Heart right ventricle (tissue), 16 donors: ENCODE measurements around the gene CDC42BPG. TPM values are rescaled to one million over a fixed set of nuclear protein-coding genes. Genes with fewer than 3 reads are reported as not detected.

Source experiments
- ATAC-seq, 8 donors: fragments of 200-7000 bp; cut with Tn5 transposase; one replicate each; pipeline ENCODE4 v1.9.1; 2020; ENCODE audit warnings: mild to moderate bottlenecking in 8 of 8, moderate library complexity in 8 of 8, moderate number of reproducible peaks in 1 of 8
- DNase-seq, 2 donors: peaks; one replicate each; pipeline ENCODE4 v3.0.0-alpha.2; 2020
- H3K27ac ChIP-seq, 10 donors: fragments of 200-600 bp; sonication (generic) in 2 of 10; one replicate each; pipeline versions ENCODE4 v1.5.0 to v1.8.0; 2020 to 2022; ENCODE audit warnings: mild to moderate bottlenecking in 3 of 10
- H3K27me3 ChIP-seq, 7 donors: fragments of 200-600 bp; one replicate each; pipeline ENCODE4 v1.8.0; 2021 to 2022; ENCODE audit warnings: mild to moderate bottlenecking in 2 of 7
- H3K36me3 ChIP-seq, 9 donors: fragments of 200-600 bp; sonication (generic) in 1 of 9; one replicate each; pipeline versions ENCODE4 v1.5.0 to v1.8.0; 2020 to 2022; ENCODE audit warnings: mild to moderate bottlenecking in 2 of 9
- H3K4me1 ChIP-seq, 9 donors: fragments of 200-600 bp; sonication (generic) in 1 of 9; one replicate each; pipeline versions ENCODE4 v1.5.0 to v1.8.0; 2020 to 2022; ENCODE audit warnings: mild to moderate bottlenecking in 4 of 9
- H3K4me3 ChIP-seq, 10 donors: fragments of 200-600 bp; sonication (generic) in 2 of 10; one replicate each; pipeline versions ENCODE4 v1.5.0 to v1.8.0; 2020 to 2022; ENCODE audit warnings: mild to moderate bottlenecking in 7 of 10, moderate library complexity in 2 of 10
- H3K9me3 ChIP-seq, 11 donors: fragments of 200-600 bp in 10 of 11; sonication (generic) in 2 of 11; one replicate each; pipeline versions ENCODE4 v1.5.0 to v1.8.0; 2013 to 2022; ENCODE audit warnings: mild to moderate bottlenecking in 2 of 11, control low read depth in 1 of 11, moderate library complexity in 1 of 11
- CTCF ChIP-seq, 9 donors: fragments of 200-600 bp; sonication (generic) in 2 of 9; IDR thresholded peaks; one replicate each; pipeline versions ENCODE4 v1.5.0 to v1.8.0; 2021 to 2022; ENCODE audit warnings: antibody characterized with exemption in 9 of 9, mild to moderate bottlenecking in 5 of 9, moderate library complexity in 1 of 9
- WGBS, 2 donors: extraction: QIAGEN DNeasy Blood & Tissue Kit; methylation state at CpG; one replicate each; pipeline ENCODE4 v1.1.7; 2013; ENCODE audit warnings: inconsistent platforms in 1 of 2; 5-methylcytosine and 5-hydroxymethylcytosine counted together
- intact Hi-C, 10 donors: fragments of 100-400 bp; cut with DNase I; formaldehyde crosslinking; loops; one replicate each; pipeline versions ENCODE4 v1.11.1 to v1.14.2; 2022
- polyA plus RNA-seq, 2 donors: library from polyadenylated mRNA; stranded (reverse); fragments of 200-250 nt; gene quantifications; one replicate each; pipeline ENCODE4 v1.2.3, GENCODE V29; 2013
- total RNA-seq, 10 donors: library from RNA; stranded (reverse); fragmentation: NEBNext Ultra II Directional in 3 of 10; extraction: Animal tissue kit (Norgen Biotek cat#: 25700) in 3 of 10; gene quantifications; one replicate each; pipeline versions ENCODE4 v1.2.1 to v1.2.4, GENCODE V29; 2021 to 2023
- donor health status: Arrhythmogenic right ventricular cardiomyopathy.
- donor health status: ischemic (EF 13 %, LVEDD 7.1; RV severe dilation, severe dysfunction).
- donor health status: healthy with polysubstance abuse.
- donor health status: DM: no; HTN: yes; CAD: no.
- donor health status: DM: no; HTN: no; CAD: no.
- donor health status: ischemic (EF 25% LVEDD 6.9; RV normal size, moderate dysfunction).
- donor health status: ischemic (EF 25% LVEDD 5.7; RV mildly dilated, moderate dysfunction).
- donor health status: healthy.
- donor health status: DM: yes; HTN: yes; CAD: no.
- donor health status: Ischemic cardiomyopathy.
- donor health status: ischemic (EF 35%, LVEDD 5.7; RV mildly dilated, moderate dysfunction).
- donor health status: nonischemic (EF 11% LVEDD 7.7; RV severe dilation, severe dysfunction).
- donor health status: DM: yes; HTN: yes; CAD: no.
- donor health status: PGD.
- donor health status: ischemic (EF 29% LVEDD 5.4; RV normal size, mild dysfunction).
- donor health status: nonischemic (EF 23%, LVEDD 6.1; RV moderate dilation, normal function).

CDC42BPG gene
- total and polyA plus RNA-seq, 12 donors = 0.04 to 1.3 (median 0.27) TPM

GRCh38 chr11:64810891-64811272 is 33.6 kb downstream of the CDC42BPG start:
- no peak for TF ChIP-seq CTCF (IDR thresholded peaks at IDR 0.05)
- DNase-seq (no peak), ATAC-seq (peak in 5 of 8 donors; percentile 2 to 12 (median 4))
- Histone ChIP-seq H3K4me3 (peak overlapping the region in 9 of 10 donors; percentile 71 to 93 (median 78)), H3K9me3 (no peaks in the 10 kb centered on the region), H3K27me3 (no peaks in the 10 kb centered on the region), H3K36me3 (peaks cover 0 to 23% (median 5%) of the 10 kb centered on the region in 9 donors), H3K4me1 (peaks cover 0 to 21% (median 13%) of the 10 kb centered on the region in 9 donors), H3K27ac (peak overlapping the region in 5 of 10 donors; percentile 72 to 86 (median 77))
- 47 to 48% methylated on average over 17 of the region's 17 CpGs for WGBS, 2 donors
- intact Hi-C loops = no loop called here

DNA sequence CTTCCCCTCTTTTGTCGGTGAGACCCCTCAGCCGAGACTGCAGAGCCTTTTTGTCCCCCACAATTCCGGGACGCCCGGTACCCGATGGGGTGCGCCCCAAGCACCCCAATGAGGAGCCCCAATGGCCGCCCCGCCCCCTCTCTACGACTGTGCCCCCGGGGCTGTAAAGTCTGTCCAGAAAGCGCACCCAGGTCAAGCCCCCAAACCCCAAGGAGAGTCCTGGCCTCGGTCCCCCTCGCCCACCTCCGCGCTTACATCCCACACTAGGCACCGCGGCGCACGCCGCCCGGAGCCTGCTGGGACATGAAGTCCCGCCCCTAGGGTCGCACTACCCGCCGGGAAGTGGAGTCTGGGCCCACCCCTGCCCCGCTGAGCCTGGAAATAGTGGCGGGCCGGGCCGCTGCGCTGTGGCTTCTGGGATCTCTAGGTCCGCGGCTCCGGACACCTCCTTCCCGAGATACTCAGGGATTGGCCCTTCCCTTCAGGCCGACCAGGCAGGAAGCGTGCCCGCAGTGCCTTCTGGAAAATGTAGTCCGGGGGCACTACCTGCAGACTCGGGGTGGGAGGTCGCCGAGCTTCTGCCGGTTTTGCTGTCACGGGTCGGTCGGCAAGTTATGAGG is 34.1 kb downstream of the CDC42BPG start, which contains the start of gene MEN1:
TSS of gene MEN1 (minus strand) at position 281 of the 620 bp plus-strand sequence. CDS start 442 bp downstream, outside the sequence.
- peak; percentile 95 to 96 for DNase-seq
- TF ChIP-seq CTCF (IDR thresholded peaks at IDR 0.05) = peak in 1 of 9 donors; percentile 8
- Histone ChIP-seq H3K4me1 (peaks cover 0 to 21% (median 13%) of the 10 kb centered on the region in 9 donors), H3K36me3 (peaks cover 0 to 28% (median 10%) of the 10 kb centered on the region in 9 donors), H3K27ac (peak within 1 kb of the TSS in 9 of 10 donors; percentile 46 to 86 (median 74)), H3K9me3 (no peaks in the 10 kb centered on the region), H3K27me3 (no peaks in the 10 kb centered on the region), H3K4me3 (peak within 1 kb of the TSS; percentile 71 to 93 (median 76))
- WGBS, 2 donors = 0% methylated on average over 46 of the region's 46 CpGs
- peak; percentile 97 to 100 (median 99) for ATAC-seq
- intact Hi-C loops = no loop called here

DNA sequence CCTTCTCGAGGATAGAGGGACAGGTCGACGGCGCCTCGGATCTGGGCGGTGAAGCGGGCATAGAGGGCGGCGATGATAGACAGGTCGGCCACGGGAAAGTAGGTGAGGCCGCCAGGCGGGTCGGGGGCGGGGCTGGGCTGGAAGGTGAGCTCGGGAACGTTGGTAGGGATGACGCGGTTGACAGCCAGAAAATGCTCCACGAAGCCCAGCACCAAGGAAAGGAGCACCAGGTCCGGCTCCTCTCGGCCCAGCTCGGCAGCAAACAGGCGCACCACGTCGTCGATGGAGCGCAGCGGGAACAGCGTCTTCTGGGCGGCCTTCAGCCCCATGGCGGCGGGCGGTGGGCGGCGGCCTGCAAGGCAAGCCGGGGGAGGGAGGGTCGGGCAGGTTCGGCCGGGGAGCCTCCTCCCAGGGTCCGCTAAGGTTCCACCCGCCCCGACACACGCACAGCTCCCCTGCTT is 34.6 kb downstream of the CDC42BPG start:
- peaks cover 0 to 34% (median 12%) of the 10 kb centered on the region in 9 donors for H3K36me3 ChIP-seq
- H3K27ac ChIP-seq = peak overlapping the region in 9 of 10 donors; percentile 46 to 86 (median 74)
- DNase-seq = no peak
- no peak for TF ChIP-seq CTCF (IDR thresholded peaks at IDR 0.05)
- intact Hi-C loops = no loop called here
- H3K9me3 ChIP-seq = no peaks in the 10 kb centered on the region
- WGBS, 2 donors = 5 to 6% methylated on average over 29 to 44 of the region's 44 CpGs
- H3K4me3 ChIP-seq = peak overlapping the region; percentile 71 to 93 (median 76)
- H3K27me3 ChIP-seq = no peaks in the 10 kb centered on the region
- peak; percentile 5 to 42 (median 15) for ATAC-seq
- peaks cover 0 to 22% (median 13%) of the 10 kb centered on the region in 9 donors for H3K4me1 ChIP-seq

- no peak overlapping the region for H3K27ac ChIP-seq
- peaks cover 0 to 41% (median 12%) of the 10 kb centered on the region in 9 donors for H3K36me3 ChIP-seq
- H3K27me3 ChIP-seq = no peaks in the 10 kb centered on the region
- DNase-seq (no peak), ATAC-seq (no peak)
- no peak for TF ChIP-seq CTCF (IDR thresholded peaks at IDR 0.05)
- H3K4me3 ChIP-seq = no peak overlapping the region
- H3K9me3 ChIP-seq = no peaks in the 10 kb centered on the region
- H3K4me1 ChIP-seq = peaks cover 14 to 51% (median 36%) of the 10 kb centered on the region in 9 donors
- intact Hi-C loops = no loop called here
- WGBS, 2 donors = 96% methylated on average over 9 of the region's 9 CpGs
Observed at GRCh38 chr11:64805481-64805880, 39.0 kb downstream of the CDC42BPG start.
